SU-DHL-6 (cell line): ENCODE results near the gene PRMT1.

ENCODE experiments used
- CTCF ChIP-seq: fragments of 200-600 bp; sonication (generic); IDR thresholded peaks from one replicate; pipeline ENCODE4 v1.5.1; 2017; ENCODE audit warnings: antibody characterized with exemption, mild to moderate bottlenecking, low read length, moderate library complexity; ENCODE audit not compliant: insufficient read depth, poor library complexity, severe bottlenecking
- EZH2phosphoT487 ChIP-seq: fragments of 200-600 bp; sonication (generic), shearing (Covaris generic); conservative IDR thresholded peaks from 2 replicates; pipeline ENCODE4 v1.6.1; 2018; ENCODE audit warnings: mild to moderate bottlenecking, antibody characterized with exemption, low read length, moderate library complexity, mixed read lengths

DNA sequence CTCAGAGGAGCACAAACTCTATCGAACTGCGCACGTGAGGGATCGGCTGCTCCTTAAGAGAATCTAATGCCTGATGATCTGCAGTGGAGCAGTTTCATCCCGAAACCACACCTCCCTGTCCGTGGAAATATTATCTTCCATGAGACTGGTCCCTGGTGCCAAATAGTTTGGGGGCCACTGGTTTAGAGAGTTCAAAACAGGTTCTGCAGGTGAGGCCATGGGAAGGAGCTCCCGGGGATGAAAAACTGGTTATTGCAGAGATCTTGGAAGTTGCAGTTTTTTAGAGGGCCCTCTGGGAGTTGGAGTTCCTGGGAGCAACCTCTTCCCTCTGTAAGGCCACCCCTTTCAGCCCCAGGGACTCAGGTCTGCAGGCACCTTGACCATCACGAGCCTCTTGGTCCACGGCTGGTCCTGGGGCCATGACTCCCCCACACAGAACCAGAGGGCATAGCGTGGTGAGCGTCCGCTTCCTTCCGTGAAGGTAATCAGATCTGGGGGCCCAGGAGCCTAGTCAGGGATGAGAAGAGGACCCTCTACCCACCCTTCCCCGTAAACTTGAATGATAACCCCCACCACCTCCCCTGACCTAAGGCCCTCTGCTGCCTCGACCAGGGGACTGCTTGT, 16.6 kb upstream of the PRMT1 start:
- TF ChIP-seq CTCF (no peak), EZH2phosphoT487 (no peak)
